OCI-LY1 (cell line): ENCODE measurements around the gene CDK5RAP2.

Experiments used
- H2AFZ ChIP-seq: fragments of 200-600 bp; sonication (generic), shearing (Covaris generic); 2 replicates; pipeline ENCODE4 v1.6.0; 2014; ENCODE audit warnings: antibody characterized with exemption, mild to moderate bottlenecking, low read length
- H3F3A ChIP-seq: fragments of 200-600 bp; sonication (generic), shearing (Covaris generic); 2 replicates; pipeline ENCODE4 v1.6.0; 2014; ENCODE audit warnings: mild to moderate bottlenecking, antibody characterized with exemption, low read length, moderate library complexity; ENCODE audit not compliant: insufficient read depth
- H3K27ac ChIP-seq: fragments of 200-600 bp; sonication (generic); 2 replicates; pipeline ENCODE4 v1.5.1; 2014; ENCODE audit warnings: low read length, mixed run types, mild to moderate bottlenecking, low read depth; ENCODE audit not compliant: poor library complexity, severe bottlenecking
- H3K27me3 ChIP-seq: fragments of 200-600 bp; sonication (generic); 2 replicates; pipeline ENCODE4 v1.6.0; 2014; ENCODE audit warnings: antibody characterized with exemption, mild to moderate bottlenecking, low read length, moderate library complexity; ENCODE audit not compliant: insufficient read depth
- H3K36me3 ChIP-seq: fragments of 200-600 bp; sonication (generic); 2 replicates; pipeline ENCODE4 v1.6.1; 2014; ENCODE audit warnings: mild to moderate bottlenecking, antibody characterized with exemption, low read length, moderate library complexity, mixed read lengths; ENCODE audit not compliant: insufficient read depth
- H3K4me1 ChIP-seq: fragments of 200-600 bp; sonication (generic); 2 replicates; pipeline ENCODE4 v1.5.1; 2014; ENCODE audit warnings: mild to moderate bottlenecking, low read length, moderate library complexity; ENCODE audit not compliant: insufficient read depth, severe bottlenecking
- H3K4me2 ChIP-seq: fragments of 200-600 bp; sonication (generic), shearing (Covaris generic); 2 replicates; pipeline ENCODE4 v1.6.1; 2014; ENCODE audit warnings: low read length
- H3K4me3 ChIP-seq: fragments of 200-600 bp; sonication (generic); 2 replicates; pipeline ENCODE4 v1.5.1; 2014; ENCODE audit warnings: low read length, low read depth, mild to moderate bottlenecking, mixed read lengths; ENCODE audit not compliant: poor library complexity, severe bottlenecking
- H3K79me2 ChIP-seq: fragments of 200-600 bp; shearing (Covaris generic); 2 replicates; pipeline ENCODE4 v1.6.1; 2016; ENCODE audit warnings: mixed run types, low read length, mixed read lengths; ENCODE audit not compliant: insufficient read depth
- H3K9ac ChIP-seq: fragments of 200-600 bp; sonication (generic), shearing (Covaris generic); 2 replicates; pipeline ENCODE4 v1.6.1; 2014; ENCODE audit warnings: mild to moderate bottlenecking, low read length, mixed read lengths
- H3K9me2 ChIP-seq: fragments of 200-600 bp; sonication (generic), shearing (Covaris generic); 2 replicates; pipeline ENCODE4 v1.6.1; 2014; ENCODE audit warnings: low read depth, mild to moderate bottlenecking, low read length, mixed read lengths
- H3K9me3 ChIP-seq: fragments of 200-600 bp; shearing (Covaris generic); 2 replicates; pipeline ENCODE4 v1.6.1; 2014; ENCODE audit warnings: low read length, mixed read lengths
- H4K20me1 ChIP-seq: fragments of 200-600 bp; sonication (generic), shearing (Covaris generic); 2 replicates; pipeline ENCODE4 v1.6.0; 2016; ENCODE audit warnings: mild to moderate bottlenecking, low read length; ENCODE audit not compliant: insufficient read depth
- CTCF ChIP-seq: fragments of 200-600 bp; sonication (generic), shearing (Covaris generic); IDR thresholded peaks from 2 replicates; pipeline ENCODE4 v1.5.1; 2017; ENCODE audit warnings: mild to moderate bottlenecking, antibody characterized with exemption, low read length, moderate library complexity, mixed read lengths
- EZH2 ChIP-seq: fragments of 200-600 bp; sonication (generic), shearing (Covaris generic); IDR thresholded peaks from 2 replicates; pipeline ENCODE4 v1.8.0; 2017; ENCODE audit warnings: borderline replicate concordance, mixed run types, mild to moderate bottlenecking, antibody characterized with exemption, low read length, moderate library complexity, mixed read lengths

The CDK5RAP2 gene

GRCh38 chr9:120397453-120397852 is 182.5 kb downstream of the CDK5RAP2 start:
- H3K27ac ChIP-seq: no peak overlapping the region
- H3K9me2 ChIP-seq: no peaks in the 10 kb centered on the region
- H4K20me1 ChIP-seq: no peaks in the 10 kb centered on the region
- no peaks in the 10 kb centered on the region for H3K27me3 ChIP-seq
- no peaks in the 10 kb centered on the region for H3K9me3 ChIP-seq
- no peaks in the 10 kb centered on the region for H3F3A ChIP-seq
- H3K4me1 ChIP-seq: no peaks in the 10 kb centered on the region
- H3K36me3 ChIP-seq: peaks cover 94% of the 10 kb centered on the region
- no peak overlapping the region for H3K4me2 ChIP-seq
- no peak overlapping the region for H2AFZ ChIP-seq
- no peak overlapping the region for H3K4me3 ChIP-seq
- no peaks in the 10 kb centered on the region for H3K79me2 ChIP-seq
- no peak for TF ChIP-seq CTCF
- no peak for TF ChIP-seq EZH2
- H3K9ac ChIP-seq: no peak overlapping the region

GRCh38 chr9:120396931-120397330 is 183.0 kb downstream of the CDK5RAP2 start:
- Histone ChIP-seq H2AFZ (no peak overlapping the region), H4K20me1 (no peaks in the 10 kb centered on the region), H3K9me3 (no peaks in the 10 kb centered on the region), H3K27me3 (no peaks in the 10 kb centered on the region), H3K9me2 (no peaks in the 10 kb centered on the region), H3K27ac (no peak overlapping the region), H3K36me3 (peaks cover 94% of the 10 kb centered on the region), H3K79me2 (no peaks in the 10 kb centered on the region), H3F3A (no peaks in the 10 kb centered on the region), H3K9ac (no peak overlapping the region), H3K4me2 (no peak overlapping the region), H3K4me3 (no peak overlapping the region), H3K4me1 (no peaks in the 10 kb centered on the region)
- TF ChIP-seq CTCF (no peak), EZH2 (no peak)

- Histone ChIP-seq H3K79me2 (no peaks in the 10 kb centered on the region), H3K4me1 (no peaks in the 10 kb centered on the region), H4K20me1 (no peaks in the 10 kb centered on the region), H3K9ac (no peak overlapping the region), H3K4me3 (no peak overlapping the region), H3K4me2 (no peak overlapping the region), H2AFZ (no peak overlapping the region), H3K27ac (no peak overlapping the region), H3F3A (no peaks in the 10 kb centered on the region), H3K9me2 (no peaks in the 10 kb centered on the region), H3K9me3 (no peaks in the 10 kb centered on the region), H3K27me3 (no peaks in the 10 kb centered on the region), H3K36me3 (peaks cover 97% of the 10 kb centered on the region)
- no peak for TF ChIP-seq CTCF
- no peak for TF ChIP-seq EZH2
Observed at GRCh38 chr9:120396418-120396817, 183.5 kb downstream of the CDK5RAP2 start.
